Measurements from ENCODE around the gene TSSK1B.

TSSK1B gene

GRCh38 chr5:113448252-113448651 lies 13.5 kb upstream of the TSSK1B start:
- TF ChIP-seq EZH2 (IDR thresholded peaks at IDR 0.05; ENCODE audit: borderline replicate concordance, low read length) (no peak), CTCF (IDR thresholded peaks at IDR 0.05; ENCODE audit: low read length) (no peak)
- no peaks in the 10 kb centered on the region for H3K36me3 ChIP-seq (ENCODE audit: insufficient read depth, low read length)
- H3K4me2 ChIP-seq (ENCODE audit: low read length), result no peak overlapping the region
- H3F3A ChIP-seq (ENCODE audit: insufficient read depth, low read length), result no peaks in the 10 kb centered on the region
- H3K9ac ChIP-seq (ENCODE audit: low read length), result no peak overlapping the region
- no peak overlapping the region for H3K4me3 ChIP-seq (ENCODE audit: low read depth, low read length, poor library complexity, severe bottlenecking)
- no peaks in the 10 kb centered on the region for H3K9me2 ChIP-seq (ENCODE audit: low read depth, low read length)
- no peaks in the 10 kb centered on the region for H3K79me2 ChIP-seq (ENCODE audit: insufficient read depth, low read length)
- peaks cover 4% of the 10 kb centered on the region; the same call in 1 of the 2 replicates for H3K9me3 ChIP-seq (ENCODE audit: low read length)
- H3K27ac ChIP-seq (ENCODE audit: low read depth, low read length, poor library complexity, severe bottlenecking), result no peak overlapping the region
- H3K4me1 ChIP-seq (ENCODE audit: insufficient read depth, low read length, severe bottlenecking), result no peaks in the 10 kb centered on the region
- H4K20me1 ChIP-seq (ENCODE audit: insufficient read depth, low read length), result no peaks in the 10 kb centered on the region
- H2AFZ ChIP-seq (ENCODE audit: low read length), result no peak overlapping the region
- H3K27me3 ChIP-seq (ENCODE audit: insufficient read depth, low read length), result no peaks in the 10 kb centered on the region

- Histone ChIP-seq H3K27me3 (ENCODE audit: insufficient read depth, low read length) (no peaks in the 10 kb centered on the region), H3K9me2 (ENCODE audit: low read depth, low read length) (no peaks in the 10 kb centered on the region), H3F3A (ENCODE audit: insufficient read depth, low read length) (no peaks in the 10 kb centered on the region), H3K4me1 (ENCODE audit: insufficient read depth, low read length, severe bottlenecking) (no peaks in the 10 kb centered on the region), H2AFZ (ENCODE audit: low read length) (no peak overlapping the region), H3K9me3 (ENCODE audit: low read length) (peaks cover 4% of the 10 kb centered on the region; the same call in 1 of the 2 replicates), H3K36me3 (ENCODE audit: insufficient read depth, low read length) (no peaks in the 10 kb centered on the region), H3K27ac (ENCODE audit: low read depth, low read length, poor library complexity, severe bottlenecking) (no peak overlapping the region), H3K4me3 (ENCODE audit: low read depth, low read length, poor library complexity, severe bottlenecking) (no peak overlapping the region), H4K20me1 (ENCODE audit: insufficient read depth, low read length) (no peaks in the 10 kb centered on the region), H3K79me2 (ENCODE audit: insufficient read depth, low read length) (no peaks in the 10 kb centered on the region), H3K4me2 (ENCODE audit: low read length) (no peak overlapping the region), H3K9ac (ENCODE audit: low read length) (no peak overlapping the region)
- TF ChIP-seq EZH2 (IDR thresholded peaks at IDR 0.05; ENCODE audit: borderline replicate concordance, low read length) (no peak), CTCF (IDR thresholded peaks at IDR 0.05; ENCODE audit: low read length) (no peak)
These were observed 12.8 kb upstream of the TSSK1B start for GRCh38 chr5:113447498-113448050.

- Histone ChIP-seq H4K20me1 (ENCODE audit: insufficient read depth, low read length) (no peaks in the 10 kb centered on the region), H3K79me2 (ENCODE audit: insufficient read depth, low read length) (no peaks in the 10 kb centered on the region), H3K9me2 (ENCODE audit: low read depth, low read length) (no peaks in the 10 kb centered on the region), H2AFZ (ENCODE audit: low read length) (no peak overlapping the region), H3K4me3 (ENCODE audit: low read depth, low read length, poor library complexity, severe bottlenecking) (no peak overlapping the region), H3K27me3 (ENCODE audit: insufficient read depth, low read length) (no peaks in the 10 kb centered on the region), H3F3A (ENCODE audit: insufficient read depth, low read length) (no peaks in the 10 kb centered on the region), H3K4me1 (ENCODE audit: insufficient read depth, low read length, severe bottlenecking) (no peaks in the 10 kb centered on the region), H3K9me3 (ENCODE audit: low read length) (peaks cover 4% of the 10 kb centered on the region; the same call in 1 of the 2 replicates), H3K27ac (ENCODE audit: low read depth, low read length, poor library complexity, severe bottlenecking) (no peak overlapping the region), H3K4me2 (ENCODE audit: low read length) (no peak overlapping the region), H3K36me3 (ENCODE audit: insufficient read depth, low read length) (no peaks in the 10 kb centered on the region), H3K9ac (ENCODE audit: low read length) (no peak overlapping the region)
- no peak for TF ChIP-seq CTCF (IDR thresholded peaks at IDR 0.05; ENCODE audit: low read length)
- no peak for TF ChIP-seq EZH2 (IDR thresholded peaks at IDR 0.05; ENCODE audit: borderline replicate concordance, low read length)
These were observed 11.7 kb upstream of the TSSK1B start for GRCh38 chr5:113446358-113446927.

Data from OCI-LY1 (cell line).